Stomach smooth muscle (tissue), 2 donors: Measurements from ENCODE around the gene ONECUT3.

Source experiments
- H3K27ac ChIP-seq: one replicate; pipeline ENCODE4 v1.7.0; 2013; ENCODE audit warnings: mild to moderate bottlenecking, low read length, inconsistent platforms
- H3K27me3 ChIP-seq, 2 donors: one replicate each; pipeline ENCODE4 v1.7.0; 2013; ENCODE audit warnings: low read length in 2 of 2; ENCODE audit not compliant: insufficient read depth in 2 of 2, control insufficient read depth in 1 of 2
- H3K36me3 ChIP-seq, 2 donors: one replicate each; pipeline ENCODE4 v1.7.0; 2013; ENCODE audit warnings: low read length in 2 of 2; ENCODE audit not compliant: control insufficient read depth in 2 of 2, insufficient read depth in 2 of 2
- H3K4me1 ChIP-seq: one replicate; pipeline ENCODE4 v1.7.0; 2013; ENCODE audit warnings: low read length; ENCODE audit not compliant: control insufficient read depth, insufficient read depth
- H3K4me3 ChIP-seq, 2 donors: one replicate each; pipeline ENCODE4 v1.7.0; 2013; ENCODE audit warnings: low read length in 2 of 2
- H3K9ac ChIP-seq, 2 donors: one replicate each; pipeline ENCODE4 v1.7.0; 2013; ENCODE audit warnings: low read length in 2 of 2, mild to moderate bottlenecking in 1 of 2
- H3K9me3 ChIP-seq, 2 donors: one replicate each; pipeline ENCODE4 v1.7.0; 2013; ENCODE audit warnings: low read length in 2 of 2; ENCODE audit not compliant: control insufficient read depth in 2 of 2
- donor health status: healthy.
- donor health status: Pancreatic carcinoma.

Gene ONECUT3

DNA sequence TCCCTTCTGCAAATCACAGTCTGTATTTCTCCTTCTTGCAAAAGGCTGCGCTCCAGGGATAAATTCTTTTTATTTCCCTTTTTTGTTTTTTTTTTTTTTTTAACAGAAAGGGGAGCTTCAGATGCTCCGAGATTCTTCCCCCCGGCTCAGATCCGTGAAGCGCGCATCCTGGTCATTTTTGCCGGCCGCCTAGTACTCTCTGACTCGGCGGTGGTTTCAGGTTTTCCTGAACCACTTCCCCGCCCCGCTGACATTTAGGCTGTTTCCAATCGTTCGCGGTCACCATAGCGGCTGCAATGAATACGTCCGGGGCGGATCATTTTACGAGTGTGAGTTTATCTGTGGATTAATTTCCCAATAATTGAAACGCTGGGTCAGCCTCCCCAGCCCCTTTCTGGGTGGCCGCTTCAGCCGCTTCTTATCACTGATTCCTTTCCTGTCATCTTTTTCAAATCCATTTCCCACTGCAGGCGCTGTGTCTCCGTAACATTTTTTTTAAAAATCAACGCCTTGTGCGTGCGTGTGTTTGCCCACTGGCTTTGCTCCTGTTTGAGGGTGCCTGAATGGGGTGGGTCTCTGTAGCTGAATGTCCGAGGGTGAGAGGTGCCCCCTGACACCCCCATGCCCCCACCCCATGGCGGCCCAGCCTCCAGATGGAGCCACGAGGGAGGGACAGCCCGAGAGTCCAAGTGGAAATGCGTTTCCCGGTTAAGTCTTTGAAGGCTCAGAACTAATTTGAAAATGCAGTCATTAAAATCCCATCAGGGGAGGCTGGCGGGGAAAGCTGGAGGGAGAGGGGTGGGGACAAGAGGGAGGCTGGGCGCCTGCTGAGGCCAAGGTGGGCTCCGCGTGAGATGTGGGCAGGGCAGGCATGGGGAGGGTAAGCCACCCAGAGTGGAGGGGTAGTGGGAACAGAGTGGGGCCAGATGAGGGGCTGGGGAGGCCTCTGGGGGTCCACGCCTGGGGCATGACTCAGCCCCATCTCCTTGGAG is 10.6 kb downstream of the ONECUT3 start:
- Histone ChIP-seq H3K9me3 (no peaks in the 10 kb centered on the region), H3K27me3 (peaks cover 61 to 80% of the 10 kb centered on the region in 2 donors), H3K4me3 (no peak overlapping the region), H3K36me3 (no peaks in the 10 kb centered on the region), H3K4me1 (no peaks in the 10 kb centered on the region), H3K27ac (no peak overlapping the region), H3K9ac (no peak overlapping the region)

- no peak overlapping the region for H3K4me3 ChIP-seq
- no peak overlapping the region for H3K27ac ChIP-seq
- no peaks in the 10 kb centered on the region for H3K4me1 ChIP-seq
- no peaks in the 10 kb centered on the region for H3K36me3 ChIP-seq
- H3K9me3 ChIP-seq = no peaks in the 10 kb centered on the region
- peaks cover 60 to 80% of the 10 kb centered on the region in 2 donors for H3K27me3 ChIP-seq
- no peak overlapping the region for H3K9ac ChIP-seq
Measured at GRCh38 chr19:1764729-1765128, 11.4 kb downstream of the ONECUT3 start.

GRCh38 chr19:1765232-1765903 is 12.1 kb downstream of the ONECUT3 start:
- Histone ChIP-seq H3K4me3 (no peak overlapping the region), H3K27me3 (peaks cover 55 to 79% of the 10 kb centered on the region in 2 donors), H3K27ac (no peak overlapping the region), H3K9ac (no peak overlapping the region), H3K4me1 (no peaks in the 10 kb centered on the region), H3K9me3 (peaks cover 1 to 3% of the 10 kb centered on the region in 2 donors), H3K36me3 (no peaks in the 10 kb centered on the region)

GRCh38 chr19:1765904-1766799 is 12.8 kb downstream of the ONECUT3 start:
- Histone ChIP-seq H3K9ac (no peak overlapping the region), H3K27ac (no peak overlapping the region), H3K36me3 (no peaks in the 10 kb centered on the region), H3K9me3 (peaks cover 7 to 11% of the 10 kb centered on the region in 2 donors), H3K4me1 (no peaks in the 10 kb centered on the region), H3K4me3 (no peak overlapping the region), H3K27me3 (peaks cover 55 to 79% of the 10 kb centered on the region in 2 donors)

- no peak overlapping the region for H3K9ac ChIP-seq
- no peak overlapping the region for H3K4me3 ChIP-seq
- H3K9me3 ChIP-seq = peaks cover 7 to 16% of the 10 kb centered on the region in 2 donors
- H3K27me3 ChIP-seq = peaks cover 51 to 76% of the 10 kb centered on the region in 2 donors
- no peaks in the 10 kb centered on the region for H3K36me3 ChIP-seq
- no peaks in the 10 kb centered on the region for H3K4me1 ChIP-seq
- H3K27ac ChIP-seq = no peak overlapping the region
Measured at GRCh38 chr19:1766800-1767352, 13.6 kb downstream of the ONECUT3 start.

- no peaks in the 10 kb centered on the region for H3K36me3 ChIP-seq
- H3K9ac ChIP-seq = no peak overlapping the region
- H3K27ac ChIP-seq = no peak overlapping the region
- peaks cover 7 to 16% of the 10 kb centered on the region in 2 donors for H3K9me3 ChIP-seq
- H3K27me3 ChIP-seq = peaks cover 51 to 69% of the 10 kb centered on the region in 2 donors
- H3K4me1 ChIP-seq = no peaks in the 10 kb centered on the region
- no peak overlapping the region for H3K4me3 ChIP-seq
Measured at GRCh38 chr19:1767464-1767933, 14.2 kb downstream of the ONECUT3 start.

DNA sequence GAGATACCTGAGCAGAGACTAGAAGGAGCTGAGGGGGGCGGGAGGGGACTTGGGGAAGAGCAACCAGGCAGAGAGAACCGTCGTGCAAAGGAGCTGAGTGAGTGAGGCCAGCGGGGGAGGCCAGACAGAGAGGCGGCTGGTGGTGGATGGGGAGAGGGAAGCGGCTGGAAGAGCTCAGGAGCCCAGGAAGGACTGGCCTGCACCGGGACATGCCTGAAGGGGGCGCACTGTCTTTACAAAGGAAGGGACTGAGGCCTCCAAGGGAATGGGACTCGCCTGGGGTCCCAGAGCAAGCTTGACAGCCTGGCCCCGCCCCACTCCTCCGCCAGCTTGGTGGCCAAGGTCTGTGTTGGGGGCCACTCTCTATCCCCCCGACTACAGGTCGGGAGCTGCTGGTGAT is 14.9 kb downstream of the ONECUT3 start:
- H3K9me3 ChIP-seq = peaks cover 7 to 16% of the 10 kb centered on the region in 2 donors
- H3K9ac ChIP-seq = no peak overlapping the region
- H3K27me3 ChIP-seq = peaks cover 53 to 70% of the 10 kb centered on the region in 2 donors
- no peak overlapping the region for H3K27ac ChIP-seq
- H3K36me3 ChIP-seq = no peaks in the 10 kb centered on the region
- no peaks in the 10 kb centered on the region for H3K4me1 ChIP-seq
- no peak overlapping the region for H3K4me3 ChIP-seq

DNA sequence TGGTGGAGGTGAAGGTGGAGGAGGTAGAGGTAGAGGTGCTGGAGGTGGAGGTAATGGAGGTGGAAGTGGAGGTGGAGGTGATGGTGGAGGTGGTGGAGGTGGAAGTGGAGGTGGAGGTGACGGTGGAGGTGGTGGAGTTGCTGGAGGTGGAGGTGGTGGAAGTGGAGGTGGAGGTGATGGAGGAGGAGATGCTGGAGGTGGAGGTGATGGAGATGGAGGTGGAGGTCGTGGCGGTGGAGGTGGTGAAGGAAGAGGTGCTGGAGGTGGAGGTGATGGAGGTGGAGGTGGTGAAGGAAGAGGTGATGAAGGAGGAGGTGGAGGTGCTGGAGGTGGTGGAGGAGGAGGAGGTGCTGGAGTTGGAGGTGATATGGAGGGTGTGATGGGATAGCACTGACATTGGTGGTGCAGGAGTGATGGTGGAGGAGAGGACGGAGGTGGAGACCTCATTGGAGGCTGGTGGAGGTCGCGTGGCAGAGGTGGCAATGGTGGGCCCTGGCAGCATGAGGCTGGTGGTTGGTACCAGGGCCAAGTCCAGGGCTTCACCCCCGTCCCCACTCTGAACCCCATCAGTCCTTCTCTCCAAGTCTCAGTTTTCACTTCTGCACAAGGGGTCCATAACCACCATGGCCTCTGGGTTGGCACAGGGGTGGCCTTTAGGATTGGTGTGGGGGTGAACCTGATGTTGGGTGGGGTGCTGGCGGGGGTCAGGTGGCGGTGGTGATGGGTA is 15.8 kb downstream of the ONECUT3 start:
- peaks cover 61 to 73% of the 10 kb centered on the region in 2 donors for H3K27me3 ChIP-seq
- peaks cover 7 to 16% of the 10 kb centered on the region in 2 donors for H3K9me3 ChIP-seq

DNA sequence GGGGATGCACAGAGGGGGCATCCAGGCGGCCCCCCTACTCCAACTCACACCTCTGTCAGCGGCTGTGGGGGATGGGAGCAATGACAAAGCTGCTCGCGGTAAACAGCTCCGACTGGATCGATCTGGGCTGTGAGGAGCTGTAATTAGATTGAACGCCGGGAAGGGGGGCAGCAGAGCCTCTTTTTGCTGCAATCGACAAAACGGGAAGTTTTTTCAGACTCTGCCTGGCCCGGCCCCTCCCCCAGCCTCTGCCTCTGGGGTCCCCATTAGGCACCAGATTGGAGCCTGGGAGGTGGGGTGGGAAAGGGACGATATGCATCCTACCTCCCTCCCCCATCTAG is 16.3 kb downstream of the ONECUT3 start:
- Histone ChIP-seq H3K4me3 (no peak overlapping the region), H3K4me1 (no peaks in the 10 kb centered on the region), H3K27me3 (peaks cover 62 to 74% of the 10 kb centered on the region in 2 donors), H3K9ac (no peak overlapping the region), H3K27ac (no peak overlapping the region), H3K9me3 (peaks cover 7 to 17% of the 10 kb centered on the region in 2 donors), H3K36me3 (no peaks in the 10 kb centered on the region)

More for the DNA sequence above, 15.8 kb downstream of the ONECUT3 start:
- Histone ChIP-seq H3K4me1 (no peaks in the 10 kb centered on the region), H3K36me3 (no peaks in the 10 kb centered on the region), H3K4me3 (no peak overlapping the region), H3K27ac (no peak overlapping the region), H3K9ac (no peak overlapping the region)
